Activated T-cell treated with anti-CD3 and anti-CD28 coated beads for 4 hours (primary cell): Measurements from ENCODE around the gene TCF12.

Experiments
- DNase-seq: peaks from one replicate; pipeline ENCODE4 v3.0.0-alpha.2; 2020

Gene TCF12

GRCh38 chr15:57228395-57228794 lies 310.0 kb downstream of the TCF12 start:
- no peak for DNase-seq

- DNase-seq: no peak
Measured at GRCh38 chr15:57229051-57229450, 310.6 kb downstream of the TCF12 start.

GRCh38 chr15:57231559-57231958 lies 313.1 kb downstream of the TCF12 start:
- DNase-seq: no peak

- no peak for DNase-seq
Measured at GRCh38 chr15:57234156-57234555, 315.7 kb downstream of the TCF12 start.

GRCh38 chr15:57235186-57235585 lies 316.7 kb downstream of the TCF12 start:
- DNase-seq: no peak

GRCh38 chr15:57235873-57236272 lies 317.4 kb downstream of the TCF12 start:
- DNase-seq: no peak

GRCh38 chr15:57236561-57237300 lies 318.3 kb downstream of the TCF12 start:
- no peak for DNase-seq

GRCh38 chr15:57237301-57237642 lies 318.8 kb downstream of the TCF12 start:
- DNase-seq: no peak

- no peak for DNase-seq
Measured at GRCh38 chr15:57237676-57238075, 319.2 kb downstream of the TCF12 start.

- no peak for DNase-seq
Measured at GRCh38 chr15:57245130-57245529, 326.7 kb downstream of the TCF12 start.

GRCh38 chr15:57245714-57246113 lies 327.3 kb downstream of the TCF12 start:
- DNase-seq: no peak

- DNase-seq: no peak
Measured at GRCh38 chr15:57248074-57248473, 329.6 kb downstream of the TCF12 start.

- DNase-seq: no peak
Measured at GRCh38 chr15:57251308-57251707, 332.9 kb downstream of the TCF12 start.

- DNase-seq: no peak
Measured at GRCh38 chr15:57251941-57252340, 333.5 kb downstream of the TCF12 start.

- DNase-seq: no peak
Measured at GRCh38 chr15:57253082-57253481, 334.6 kb downstream of the TCF12 start.

GRCh38 chr15:57253500-57253899 lies 335.1 kb downstream of the TCF12 start:
- DNase-seq: no peak

GRCh38 chr15:57255751-57256341 lies 337.4 kb downstream of the TCF12 start:
- DNase-seq: no peak

- no peak for DNase-seq
Measured at GRCh38 chr15:57256939-57257338, 338.5 kb downstream of the TCF12 start.

GRCh38 chr15:57259568-57260040 lies 341.2 kb downstream of the TCF12 start:
- DNase-seq: no peak

- DNase-seq: no peak
Measured at GRCh38 chr15:57263520-57263919, 345.1 kb downstream of the TCF12 start.

- no peak for DNase-seq
Measured at GRCh38 chr15:57272771-57273357, 354.4 kb downstream of the TCF12 start.

GRCh38 chr15:57273402-57273801 lies 355.0 kb downstream of the TCF12 start:
- no peak for DNase-seq

- no peak for DNase-seq
Measured at GRCh38 chr15:57278439-57278838, 360.0 kb downstream of the TCF12 start.

- DNase-seq: no peak
Measured at GRCh38 chr15:57280464-57280863, 362.0 kb downstream of the TCF12 start.
